Upper lobe of right lung (tissue), 1 donor: ENCODE results near the gene LRP8. TPM values are rescaled to one million over a fixed set of nuclear protein-coding genes. Genes with fewer than 3 reads are reported as not detected.

Source experiments
- ATAC-seq: fragments of 200-7000 bp; cut with Tn5 transposase; one replicate; pipeline ENCODE4 v1.9.1; 2020; ENCODE audit warnings: mild to moderate bottlenecking, moderate library complexity
- DNase-seq: peaks from one replicate; pipeline ENCODE4 v3.0.0-alpha.2; 2020
- H3K27ac ChIP-seq: fragments of 200-600 bp; one replicate; pipeline ENCODE4 v1.8.0; 2022
- H3K27me3 ChIP-seq: fragments of 200-600 bp; one replicate; pipeline ENCODE4 v1.8.0; 2022; ENCODE audit warnings: mild to moderate bottlenecking
- H3K36me3 ChIP-seq: fragments of 200-600 bp; one replicate; pipeline ENCODE4 v1.8.0; 2022
- H3K4me1 ChIP-seq: fragments of 200-600 bp; one replicate; pipeline ENCODE4 v1.8.0; 2022
- H3K4me3 ChIP-seq: fragments of 200-600 bp; one replicate; pipeline ENCODE4 v1.8.0; 2022; ENCODE audit warnings: mild to moderate bottlenecking
- H3K9me3 ChIP-seq: fragments of 200-600 bp; one replicate; pipeline ENCODE4 v1.8.0; 2022
- CTCF ChIP-seq: fragments of 200-600 bp; IDR thresholded peaks from one replicate; pipeline ENCODE4 v1.8.0; 2022; ENCODE audit warnings: antibody characterized with exemption
- intact Hi-C: fragments of 100-400 bp; cut with DNase I; formaldehyde crosslinking; loops from one replicate; pipeline ENCODE4 v1.11.0; 2022
- total RNA-seq: library from RNA; stranded (reverse); fragmentation: NEBNext Ultra II Directional; extraction: Animal tissue kit (Norgen Biotek cat#: 25700); gene quantifications from one replicate; pipeline ENCODE4 v1.2.1, GENCODE V29; 2021
- donor health status: DM: no; HTN: yes; CAD: no; lungs with severe emphysema.

The LRP8 gene
- total RNA-seq, 1 donor from 2014 or later: 11.6 TPM

GRCh38 chr1:53257454-53258081 is 70.3 kb downstream of the LRP8 start:
- H3K4me1 ChIP-seq: no peaks in the 10 kb centered on the region
- DNase-seq (no peak), ATAC-seq (no peak)
- no peak overlapping the region for H3K27ac ChIP-seq
- H3K9me3 ChIP-seq: no peaks in the 10 kb centered on the region
- H3K36me3 ChIP-seq: peaks cover 4% of the 10 kb centered on the region
- intact Hi-C loops: no loop called here
- TF ChIP-seq CTCF: no peak
- no peak overlapping the region for H3K4me3 ChIP-seq
- H3K27me3 ChIP-seq: no peaks in the 10 kb centered on the region

- Histone ChIP-seq H3K4me3 (no peak overlapping the region), H3K4me1 (no peaks in the 10 kb centered on the region), H3K27me3 (no peaks in the 10 kb centered on the region), H3K27ac (no peak overlapping the region), H3K9me3 (no peaks in the 10 kb centered on the region), H3K36me3 (peaks cover 4% of the 10 kb centered on the region)
- no peak for ATAC-seq
- intact Hi-C loops: no loop called here
- no peak for TF ChIP-seq CTCF
- no peak for DNase-seq
Observed at GRCh38 chr1:53256511-53257453, 71.1 kb downstream of the LRP8 start.

GRCh38 chr1:53255031-53255430 is 72.8 kb downstream of the LRP8 start:
- Histone ChIP-seq H3K4me3 (no peak overlapping the region), H3K36me3 (no peaks in the 10 kb centered on the region), H3K4me1 (no peaks in the 10 kb centered on the region), H3K27me3 (no peaks in the 10 kb centered on the region), H3K9me3 (no peaks in the 10 kb centered on the region), H3K27ac (no peak overlapping the region)
- ATAC-seq: no peak
- TF ChIP-seq CTCF: no peak
- no peak for DNase-seq
- intact Hi-C loops: no loop called here

- Histone ChIP-seq H3K4me3 (no peak overlapping the region), H3K27me3 (no peaks in the 10 kb centered on the region), H3K9me3 (no peaks in the 10 kb centered on the region), H3K36me3 (no peaks in the 10 kb centered on the region), H3K4me1 (no peaks in the 10 kb centered on the region), H3K27ac (no peak overlapping the region)
- DNase-seq (no peak), ATAC-seq (no peak)
- intact Hi-C loops: no loop called here
- no peak for TF ChIP-seq CTCF
Observed at GRCh38 chr1:53254011-53254640, 73.7 kb downstream of the LRP8 start.

GRCh38 chr1:53250325-53250724 is 77.5 kb downstream of the LRP8 start:
- no peak for TF ChIP-seq CTCF
- Histone ChIP-seq H3K4me1 (no peaks in the 10 kb centered on the region), H3K4me3 (no peak overlapping the region), H3K9me3 (no peaks in the 10 kb centered on the region), H3K36me3 (no peaks in the 10 kb centered on the region), H3K27me3 (no peaks in the 10 kb centered on the region), H3K27ac (no peak overlapping the region)
- no peak for ATAC-seq
- intact Hi-C loops: no loop called here
- no peak for DNase-seq
